Kidney (tissue), 14 donors: ENCODE data around the gene MAP3K6. TPM values are rescaled to one million over a fixed set of nuclear protein-coding genes. Genes with fewer than 3 reads are reported as not detected.
A peak's percentile ranks its signal among the peaks of the same experiment; 100 is the strongest.

Experiments used
- DNase-seq, 5 donors: peaks; one replicate each; pipeline ENCODE4 v3.0.0-alpha.2; 2013 to 2020
- FAIRE-seq: peaks from 2 replicates; lab custom pipeline; 2012; peaks lifted over from hg19 to GRCh38; lab: Jason Lieb, UNC
- H3K27ac ChIP-seq, 2 donors: one replicate each; pipeline ENCODE4 v1.7.0; 2013; ENCODE audit warnings: low read depth in 2 of 2, low read length in 2 of 2, inconsistent platforms in 1 of 2
- H3K27me3 ChIP-seq: one replicate; pipeline ENCODE4 v1.7.1; 2013; ENCODE audit warnings: low read length, inconsistent platforms; ENCODE audit not compliant: control insufficient read depth, insufficient read depth
- H3K36me3 ChIP-seq, 3 donors: one replicate each; pipeline versions ENCODE4 v1.7.0 to v1.7.1; 2013; ENCODE audit warnings: low read length in 3 of 3, control low read depth in 1 of 3, inconsistent platforms in 1 of 3; ENCODE audit not compliant: insufficient read depth in 3 of 3, control insufficient read depth in 2 of 3
- H3K4me1 ChIP-seq, 3 donors: one replicate each; pipeline versions ENCODE4 v1.7.0 to v1.7.1; 2013; ENCODE audit warnings: low read length in 3 of 3, inconsistent platforms in 1 of 3, low read depth in 1 of 3; ENCODE audit not compliant: control insufficient read depth in 2 of 3, insufficient read depth in 2 of 3
- H3K4me3 ChIP-seq, 3 donors: one replicate each; pipeline versions ENCODE4 v1.7.0 to v1.8.1; 2013; ENCODE audit warnings: low read length in 3 of 3, control low read depth in 1 of 3, inconsistent platforms in 1 of 3
- H3K9ac ChIP-seq, 3 donors: one replicate each; pipeline versions ENCODE4 v1.7.0 to v1.7.1; 2013; ENCODE audit warnings: low read length in 3 of 3, control low read depth in 1 of 3, inconsistent platforms in 1 of 3
- H3K9me3 ChIP-seq, 3 donors: one replicate each; pipeline versions ENCODE4 v1.7.0 to v1.7.1; 2013; ENCODE audit warnings: low read length in 3 of 3, control low read depth in 1 of 3, inconsistent platforms in 1 of 3; ENCODE audit not compliant: control insufficient read depth in 2 of 3, insufficient read depth in 1 of 3
- CTCF ChIP-seq: IDR thresholded peaks from 3 replicates; pipeline ENCODE4 v1.5.1; 2012; ENCODE audit warnings: mild to moderate bottlenecking, moderate library complexity, borderline replicate concordance; ENCODE audit not compliant: insufficient read depth; ENCODE audit errors: extremely low read depth
- intact Hi-C: fragments of 100-400 bp; cut with DNase I; formaldehyde crosslinking; loops from one replicate; pipeline ENCODE4 v1.11.1; 2022
- polyA plus RNA-seq: library from polyadenylated mRNA; stranded (reverse); fragments of 350-450 nt; fragmentation: Illumina TruSeq; extraction: RNeasy Lipid Tissue Mini Kit (QIAGEN cat#74804); gene quantifications from one replicate; pipeline ENCODE4 v1.2.3, GENCODE V29; 2014; ENCODE audit warnings: low read depth, low replicate concordance; ENCODE audit not compliant: insufficient read depth
- total RNA-seq: library from RNA; stranded (reverse); fragmentation: NEBNext Ultra II Directional; extraction: Animal tissue kit (Norgen Biotek cat#: 25700); gene quantifications from one replicate; pipeline ENCODE4 v1.2.1, GENCODE V29; 2021
- donor health status: control.
- donor health status: control.
- donor health status: control.
- donor health status: control.
- donor health status: control.
- donor health status: DM: yes; HTN: yes; CAD: no.
- donor health status: Normal renal cell carcinoma (clear cell type).

Gene MAP3K6
- total and polyA plus RNA-seq, 2 donors from 2014 or later = 59.7 to 86.7 TPM

GRCh38 chr1:27322569-27323240 is 44.1 kb downstream of the MAP3K6 start:
- TF ChIP-seq CTCF = no peak
- intact Hi-C loops = no loop called here
- H3K9me3 ChIP-seq = no peaks in the 10 kb centered on the region
- H3K4me1 ChIP-seq = peaks cover 0 to 18% (median 4%) of the 10 kb centered on the region in 3 donors
- peaks cover 0 to 12% (median 11%) of the 10 kb centered on the region in 3 donors for H3K36me3 ChIP-seq
- no peak for FAIRE-seq
- DNase-seq = no peak
- H3K9ac ChIP-seq = peak overlapping the region; percentile 91 to 99 (median 94)
- peak overlapping the region; percentile 81 to 93 for H3K27ac ChIP-seq
- no peaks in the 10 kb centered on the region for H3K27me3 ChIP-seq
- peak overlapping the region; percentile 94 to 100 (median 95) for H3K4me3 ChIP-seq

GRCh38 chr1:27321813-27322568 is 44.8 kb downstream of the MAP3K6 start, which contains the start of gene TMEM222:
Gene TMEM222 (plus strand): TSS chr1:27322163. CDS start chr1:27322198, 35 bp downstream.
- H3K9me3 ChIP-seq = no peaks in the 10 kb centered on the region
- no peak for TF ChIP-seq CTCF
- H3K27me3 ChIP-seq = no peaks in the 10 kb centered on the region
- peak within 1 kb of the TSS; percentile 94 to 100 (median 95) for H3K4me3 ChIP-seq
- intact Hi-C loops = no loop called here
- peak within 1 kb of the TSS; percentile 81 to 93 for H3K27ac ChIP-seq
- H3K36me3 ChIP-seq = peaks cover 0 to 12% (median 11%) of the 10 kb centered on the region in 3 donors
- peaks cover 0 to 18% (median 4%) of the 10 kb centered on the region in 3 donors for H3K4me1 ChIP-seq
- FAIRE-seq (no peak), DNase-seq (peak; percentile 98 to 99 (median 98))
- peak within 1 kb of the TSS; percentile 91 to 99 (median 94) for H3K9ac ChIP-seq

- H3K9me3 ChIP-seq = no peaks in the 10 kb centered on the region
- DNase-seq (no peak), FAIRE-seq (no peak)
- H3K4me1 ChIP-seq = peaks cover 0 to 11% (median 4%) of the 10 kb centered on the region in 3 donors
- no peaks in the 10 kb centered on the region for H3K27me3 ChIP-seq
- no peak overlapping the region for H3K27ac ChIP-seq
- H3K36me3 ChIP-seq = no peaks in the 10 kb centered on the region
- H3K9ac ChIP-seq = no peak overlapping the region
- intact Hi-C loops = no loop called here
- no peak for TF ChIP-seq CTCF
- no peak overlapping the region for H3K4me3 ChIP-seq
Observed at GRCh38 chr1:27318596-27318995, 48.2 kb downstream of the MAP3K6 start.
